Measurements from ENCODE around the gene FARS2.

- TF ChIP-seq CTCF (IDR thresholded peaks at IDR 0.05) = no peak
- TF ChIP-seq POLR2A (IDR thresholded peaks at IDR 0.05) = no peak
Measured at GRCh38 chr6:5518936-5519491, 257.7 kb downstream of the FARS2 start.

All from transverse colon (tissue), 3 donors.